Activated CD4-positive, alpha-beta T cell treated with anti-CD3 and anti-CD28 coated beads, Interleukin-2, amount 50 U/mL, for 16 hours (primary cell): ENCODE measurements around the gene GAB3.
"Not testable (repeated sequence)": the region's sequence is repeated elsewhere in the genome, so short reads cannot be mapped to it uniquely, and the experiment has no call there.

Experiments used
- DNase-seq: peaks from one replicate; pipeline ENCODE4 v3.0.0-alpha.2; 2020

Gene GAB3

GRCh38 chrX:154654925-154655324 is 96.0 kb downstream of the GAB3 start:
- DNase-seq = no peak

- DNase-seq = no peak
Observed at GRCh38 chrX:154654372-154654771, 96.5 kb downstream of the GAB3 start.

GRCh38 chrX:154653413-154653812 is 97.5 kb downstream of the GAB3 start, which contains the start of gene CTAG2:
TSS of gene CTAG2 (minus strand) at chrX:154653579. CDS start at chrX:154653515, 64 bp downstream.
- DNase-seq = not testable (repeated sequence)

DNA sequence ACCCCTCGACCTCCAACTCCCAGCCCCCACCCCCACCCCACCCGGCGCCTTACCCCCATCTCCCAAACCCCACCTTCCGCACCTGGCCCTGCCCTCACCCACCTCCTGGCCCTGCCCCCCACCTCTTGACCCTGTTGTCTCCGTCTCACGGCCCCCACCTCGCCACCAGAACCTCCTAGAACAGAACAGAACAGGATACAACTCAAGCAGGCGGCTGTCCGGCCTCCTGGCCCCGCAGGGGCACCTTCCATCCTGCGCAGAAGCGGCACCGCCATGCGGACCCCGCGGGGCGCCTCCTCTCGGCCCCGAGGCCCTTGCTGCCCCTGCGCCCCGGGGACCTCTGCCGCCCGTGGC is 97.9 kb downstream of the GAB3 start:
- no peak for DNase-seq

- DNase-seq = no peak
Observed at GRCh38 chrX:154652311-154653047, 98.4 kb downstream of the GAB3 start.

DNA sequence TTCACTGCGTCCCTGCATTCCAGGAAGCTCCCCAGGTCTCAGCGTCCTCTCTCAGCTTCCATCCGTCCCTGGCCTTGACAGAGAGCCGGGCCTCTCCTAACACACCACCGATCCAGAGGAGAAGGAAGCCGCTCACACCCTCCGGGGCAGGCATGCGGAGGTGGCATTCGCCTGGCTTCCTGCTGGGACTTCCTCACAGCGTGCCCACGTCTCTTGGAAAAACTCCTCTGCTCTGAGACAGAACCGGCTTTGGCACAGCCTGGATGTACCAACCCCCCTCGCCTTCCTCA is 100.7 kb downstream of the GAB3 start:
- DNase-seq = no peak

DNA sequence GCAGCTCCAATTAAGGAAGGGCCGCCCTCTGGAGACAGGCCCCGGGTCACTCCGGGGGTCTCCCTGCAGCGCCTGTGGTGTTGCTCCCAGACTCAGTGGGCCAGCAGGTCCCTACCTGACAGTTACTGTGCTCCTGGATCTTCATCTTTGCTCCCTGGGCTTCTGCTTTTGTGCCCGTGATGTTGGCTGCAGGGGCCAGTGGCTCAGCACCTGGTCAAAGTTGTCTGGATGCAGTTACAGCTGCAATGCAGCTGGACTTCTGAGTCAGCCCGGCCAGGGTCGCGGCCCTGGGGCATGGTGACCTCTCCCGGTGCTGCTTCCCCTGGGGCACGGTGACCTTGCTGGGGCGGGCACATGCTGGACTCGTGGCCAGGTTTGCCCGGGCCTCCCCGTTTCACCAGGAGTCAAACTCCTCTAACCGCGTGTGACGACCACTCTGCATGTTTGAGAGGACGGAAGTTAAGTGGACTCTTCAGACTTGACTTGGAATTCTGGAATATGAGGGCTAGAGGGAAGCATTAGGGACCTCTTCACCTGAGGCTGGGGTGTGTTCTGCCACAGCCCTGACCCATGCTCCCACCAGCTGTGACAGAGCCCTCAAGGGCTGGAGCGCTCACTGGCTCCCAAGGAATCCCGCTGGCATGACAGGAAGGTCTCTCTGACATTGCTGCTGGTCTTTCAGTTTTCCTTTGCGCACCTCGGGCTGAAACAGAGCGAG is 101.2 kb downstream of the GAB3 start:
- DNase-seq = no peak

DNA sequence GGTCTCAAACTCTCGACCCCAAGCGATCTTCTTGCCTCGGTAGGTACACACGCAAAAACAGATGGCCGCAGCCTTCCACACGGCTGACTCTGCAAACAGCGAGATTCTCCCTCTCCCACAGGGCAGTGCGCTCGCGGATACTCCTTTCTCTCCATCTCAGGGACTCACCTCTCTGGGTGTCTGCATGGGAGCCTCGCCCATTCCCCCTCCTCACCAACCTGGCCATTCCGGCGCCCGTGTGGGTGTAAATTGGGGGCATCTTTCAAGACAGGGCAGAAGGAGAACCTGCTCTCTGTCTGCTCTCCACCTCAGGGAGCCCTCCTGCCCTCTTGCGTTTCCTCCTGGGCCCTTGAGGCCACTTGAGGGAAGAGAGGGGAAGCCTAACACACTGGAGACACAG is 101.9 kb downstream of the GAB3 start:
- no peak for DNase-seq

DNA sequence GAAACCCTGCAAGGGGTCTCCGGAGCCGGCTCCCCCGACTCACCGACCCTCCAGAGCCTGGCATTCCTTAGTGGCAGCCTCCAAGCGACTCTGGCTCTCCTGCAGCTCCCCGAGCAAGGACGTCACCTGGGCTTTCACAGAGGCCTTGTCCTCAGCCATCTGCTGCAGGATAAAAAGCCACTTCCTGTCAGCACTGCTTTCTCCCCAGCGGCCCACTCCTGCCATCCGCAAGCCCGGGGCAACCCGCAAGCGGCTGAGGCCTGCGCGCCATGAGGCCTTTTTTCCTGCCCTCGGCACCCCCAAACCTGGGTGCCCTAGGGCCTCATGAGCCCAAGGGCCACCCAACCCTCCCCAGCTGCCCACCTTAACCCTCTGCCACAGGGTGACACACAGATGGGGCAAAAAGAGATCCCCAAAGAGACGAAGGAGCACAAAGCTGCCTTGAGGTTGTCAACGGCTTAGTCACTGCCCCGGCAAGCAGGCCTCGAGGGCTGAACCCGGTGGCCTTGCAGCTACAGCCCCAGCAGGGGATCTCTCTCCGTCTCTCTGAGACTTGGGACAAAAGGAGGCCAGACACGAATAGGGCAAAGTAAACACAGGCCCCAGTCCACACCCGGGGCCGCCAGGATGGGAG is 105.0 kb downstream of the GAB3 start:
- DNase-seq = not testable (repeated sequence)

DNA sequence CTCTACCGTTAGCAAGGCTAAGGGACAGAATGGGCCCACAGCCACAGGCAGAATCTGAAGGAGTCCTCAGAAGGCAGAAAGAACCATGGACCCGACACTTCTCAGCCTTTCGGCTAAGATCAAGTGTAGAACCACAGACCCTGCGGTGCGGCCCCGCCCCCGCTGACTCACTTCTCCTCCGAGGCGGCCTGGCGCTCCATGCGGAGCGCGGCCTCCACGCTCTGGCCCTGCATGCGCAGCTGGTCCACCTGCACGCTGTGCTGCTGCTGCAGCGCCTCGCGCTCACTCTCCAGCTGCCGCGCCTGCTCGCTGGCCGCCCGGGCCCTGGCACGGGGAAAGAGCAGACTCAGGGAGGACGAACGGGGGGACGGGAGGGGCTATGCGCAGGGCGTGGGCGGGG is 107.2 kb downstream of the GAB3 start:
- not testable (repeated sequence) for DNase-seq

DNA sequence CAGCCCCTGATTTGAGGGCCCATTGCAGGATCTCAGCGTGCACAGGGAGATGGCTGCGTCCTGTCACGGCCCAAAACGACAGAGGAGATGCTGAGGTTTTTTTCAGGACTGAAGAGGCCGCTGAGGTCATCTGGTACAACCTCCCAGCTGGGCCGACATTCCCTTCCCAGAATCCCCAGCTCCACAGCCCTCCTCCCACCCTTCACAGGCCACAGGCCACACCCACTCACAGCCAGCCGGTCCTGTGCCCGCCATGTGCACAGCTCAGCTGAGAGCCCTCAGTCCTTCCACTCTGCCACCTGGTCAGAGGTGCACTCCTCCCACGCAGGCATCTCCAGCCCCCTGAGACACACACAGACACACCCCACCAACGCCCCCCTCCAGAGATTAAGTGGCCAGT is 109.1 kb downstream of the GAB3 start:
- not testable (repeated sequence) for DNase-seq

GRCh38 chrX:154633661-154634060 is 117.2 kb downstream of the GAB3 start:
- DNase-seq = not testable (repeated sequence)

DNA sequence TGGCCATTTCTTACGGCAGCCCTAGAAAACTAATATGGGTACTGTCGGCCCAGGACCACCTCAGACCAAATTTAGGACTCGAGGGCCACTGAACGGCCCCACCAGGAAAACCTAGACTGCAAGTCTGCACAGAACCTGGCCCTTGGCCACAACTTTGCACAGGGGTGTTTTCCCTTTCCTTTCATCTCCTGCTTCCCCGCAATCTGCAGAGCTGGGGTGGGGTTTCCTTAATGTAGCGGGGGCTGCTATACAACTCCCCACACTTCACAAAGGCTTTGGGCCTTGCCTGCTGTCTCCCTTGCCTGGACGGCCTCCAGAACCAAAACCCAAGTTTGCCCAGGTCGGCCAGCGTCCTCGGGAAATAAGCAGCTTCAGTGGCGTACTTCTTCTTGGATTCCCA is 119.9 kb downstream of the GAB3 start:
- not testable (repeated sequence) for DNase-seq

DNA sequence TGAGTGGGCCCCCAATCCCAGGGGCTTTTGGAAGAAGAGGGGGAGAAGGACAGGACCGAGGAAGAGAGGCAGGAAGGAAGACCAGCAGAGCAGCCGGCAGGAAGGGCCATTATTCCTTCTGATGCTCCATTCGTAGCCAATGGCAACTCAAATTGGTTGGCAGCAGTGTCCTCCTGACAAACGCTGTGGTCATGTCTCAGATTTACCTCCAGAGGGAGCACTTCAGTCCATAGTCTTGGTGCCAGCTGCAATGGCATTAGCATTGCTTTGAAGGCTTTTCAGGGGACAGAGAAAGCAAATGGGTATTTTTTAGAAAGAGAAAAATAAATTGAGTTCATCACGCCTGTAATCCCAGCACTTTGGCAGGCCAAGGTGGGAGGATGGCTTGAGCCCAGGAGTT is 121.9 kb downstream of the GAB3 start:
- DNase-seq = not testable (repeated sequence)
